HFF-Myc (cell line): ENCODE data around the gene LAGE3.

Source experiments
- DNase-seq: peaks from one replicate; pipeline ENCODE4 v3.0.0-alpha.2; 2011; ENCODE audit warnings: low read depth; ENCODE audit errors: extremely low read depth
- H3K4me3 ChIP-seq: replicated peaks from 2 replicates; pipeline ENCODE4 v1.5.1; 2011; ENCODE audit warnings: low read depth, mild to moderate bottlenecking, control low read depth, low read length
- CTCF ChIP-seq: IDR thresholded peaks from 2 replicates; pipeline ENCODE4 v1.5.1; 2012; ENCODE audit warnings: mild to moderate bottlenecking, low read depth, low read length, control low read depth; ENCODE audit errors: missing control alignments

The LAGE3 gene

DNA sequence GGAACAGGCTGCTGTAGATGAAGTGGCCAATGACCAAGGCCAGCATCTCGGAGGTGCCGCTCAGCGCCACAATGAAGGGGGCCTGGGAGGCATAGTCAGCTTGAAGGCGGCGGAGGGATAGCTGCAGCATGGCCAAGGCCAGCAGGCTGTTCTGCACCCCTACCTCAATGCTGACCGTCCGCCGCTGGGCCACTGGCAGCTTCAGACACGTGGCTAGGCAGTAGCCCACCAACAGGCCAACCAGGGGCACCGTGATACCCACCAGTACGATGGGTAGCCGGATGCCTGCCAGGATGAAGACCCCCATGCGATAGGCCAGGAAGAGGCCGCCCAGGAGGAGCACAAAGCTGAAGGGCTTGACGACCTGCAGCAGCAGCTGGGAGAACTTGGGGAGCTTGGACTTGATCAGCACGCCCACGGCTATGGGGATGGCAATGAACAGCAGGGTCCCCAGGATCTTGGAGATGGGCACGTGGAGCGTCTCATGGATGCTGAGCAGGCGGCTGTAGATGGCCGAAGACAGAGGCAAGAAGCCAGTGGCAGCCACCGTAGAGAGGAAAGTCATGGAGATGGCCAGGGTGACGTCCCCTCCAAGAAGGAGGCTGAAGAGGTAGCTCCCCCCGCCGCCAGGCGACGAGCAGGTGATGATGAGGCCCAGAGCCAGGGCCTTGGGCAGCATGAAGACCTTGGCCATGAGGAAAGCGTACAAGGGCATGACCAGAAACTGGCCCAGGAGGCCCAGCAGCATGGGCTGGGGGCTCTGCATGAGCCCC lies 8.6 kb upstream of the LAGE3 start:
- no peak for DNase-seq
- TF ChIP-seq CTCF: no peak
- no peak overlapping the region for H3K4me3 ChIP-seq

- TF ChIP-seq CTCF: no peak
- H3K4me3 ChIP-seq: peak within 1 kb of the TSS; percentile 51
- DNase-seq: no peak
Measured at GRCh38 chrX:154486396-154487207, 7.5 kb upstream of the LAGE3 start, which contains the start of gene UBL4A. Gene UBL4A, minus strand, starts transcription at chrX:154486615. Its CDS starts 31 bp downstream, at chrX:154486584.

GRCh38 chrX:154486052-154486395 lies 6.9 kb upstream of the LAGE3 start:
- no peak for TF ChIP-seq CTCF
- peak overlapping the region; percentile 51 for H3K4me3 ChIP-seq
- no peak for DNase-seq

DNA sequence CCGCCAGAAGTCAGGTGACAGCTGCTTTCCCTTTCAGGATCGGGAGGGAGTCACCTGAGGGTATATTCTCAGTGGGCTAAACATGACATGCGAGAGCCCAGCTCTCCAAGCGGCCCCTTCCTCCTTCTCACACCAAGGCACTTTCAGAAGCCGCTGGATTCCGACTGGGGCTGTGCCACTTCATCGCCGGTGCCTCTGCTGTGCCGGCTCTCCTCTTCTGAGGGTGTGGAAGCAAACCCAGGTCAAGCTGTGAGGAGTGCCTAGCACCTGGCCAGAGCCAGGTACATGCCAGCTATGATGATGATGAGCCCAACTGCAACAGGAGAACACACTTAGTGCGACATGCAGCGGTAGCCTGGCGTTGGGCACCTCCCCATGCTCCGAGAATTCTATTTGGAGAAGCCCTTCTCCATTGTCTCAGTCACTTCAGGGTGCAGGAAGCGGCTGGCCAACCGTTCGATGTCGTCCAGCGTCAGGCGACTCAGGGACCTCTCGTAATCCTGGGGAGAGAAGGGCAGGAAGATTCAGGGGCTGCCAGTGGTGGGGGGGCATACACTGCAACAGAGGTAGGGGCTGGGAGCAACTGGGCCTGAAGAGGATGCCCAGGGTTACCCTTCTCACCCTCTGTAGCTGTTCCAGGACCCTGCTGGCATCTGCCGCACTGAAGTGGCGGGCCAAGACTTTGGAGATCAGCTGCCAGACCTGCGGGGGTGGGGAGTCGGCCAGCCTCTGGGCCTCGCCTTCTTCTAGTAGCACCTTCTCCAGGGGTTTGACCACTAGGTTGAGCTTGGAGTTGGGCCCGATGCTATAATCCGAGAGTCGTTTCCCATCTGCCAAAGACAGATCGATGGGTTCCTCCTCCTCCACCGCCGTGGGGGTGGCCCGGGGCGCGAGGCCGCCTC lies 6.3 kb upstream of the LAGE3 start:
- peak overlapping the region; percentile 51 for H3K4me3 ChIP-seq
- DNase-seq: no peak
- TF ChIP-seq CTCF: no peak

GRCh38 chrX:154484255-154485149 lies 5.4 kb upstream of the LAGE3 start:
- H3K4me3 ChIP-seq: peak overlapping the region; percentile 51; the same call in 1 of the 2 replicates
- no peak for TF ChIP-seq CTCF
- no peak for DNase-seq
